Transverse colon (tissue), 4 donors: ENCODE data around the gene SLC24A3. TPM values are rescaled to one million over a fixed set of nuclear protein-coding genes. Genes with fewer than 3 reads are reported as not detected.

ENCODE experiments used
- DNase-seq: peaks from one replicate; pipeline ENCODE4 v3.0.0-alpha.2; 2019
- H3K27ac ChIP-seq, 4 donors: fragments of 200-600 bp; sonication (generic); 2 replicates each; pipeline ENCODE4 v1.5.1; 2016 to 2018; ENCODE audit warnings: inconsistent platforms in 4 of 4
- H3K27me3 ChIP-seq: fragments of 200-600 bp; sonication (generic); 2 replicates; pipeline ENCODE4 v1.5.1; 2017; ENCODE audit warnings: inconsistent platforms
- H3K36me3 ChIP-seq, 4 donors: fragments of 200-600 bp; sonication (generic); 2 replicates each; pipeline ENCODE4 v1.5.1; 2017 to 2019; ENCODE audit warnings: inconsistent platforms in 4 of 4
- H3K4me1 ChIP-seq, 4 donors: fragments of 200-600 bp; sonication (generic); 2 replicates each; pipeline ENCODE4 v1.5.1; 2017 to 2020; ENCODE audit warnings: inconsistent platforms in 4 of 4
- H3K4me3 ChIP-seq, 4 donors: fragments of 200-600 bp; sonication (generic); 1 replicate in 1 of 4; 2 replicates in 3 of 4; pipeline versions ENCODE4 v1.5.1 to v1.6.1; 2017 to 2019; ENCODE audit warnings: inconsistent platforms in 4 of 4
- H3K9me3 ChIP-seq, 2 donors: fragments of 200-600 bp; sonication (generic); 2 replicates each; pipeline ENCODE4 v1.5.1; 2017 to 2019; ENCODE audit warnings: inconsistent platforms in 2 of 2
- EP300 ChIP-seq: sonication (generic); formaldehyde crosslinking; IDR thresholded peaks from one replicate; pipeline ENCODE4 v1.6.1; 2017; ENCODE audit warnings: antibody characterized with exemption, low read depth
- POLR2A ChIP-seq: fragments of 450-650 bp; IDR thresholded peaks from one replicate; pipeline ENCODE4 v1.6.1; 2016; ENCODE audit warnings: antibody characterized with exemption, mild to moderate bottlenecking, moderate library complexity
- POLR2AphosphoS5 ChIP-seq, 3 donors: sonication (generic); formaldehyde crosslinking; IDR thresholded peaks; one replicate each; pipeline ENCODE4 v1.6.1; 2016; ENCODE audit warnings: antibody characterized with exemption in 3 of 3
- WGBS, 2 donors: methylation state at CpG; one replicate each; pipeline ENCODE4 v1.1.5; 2018; ENCODE audit warnings: low coverage in 1 of 2; 5-methylcytosine and 5-hydroxymethylcytosine counted together
- in situ Hi-C, 4 donors: fragments of 200-750 bp; cut with MboI; loops; one replicate each; pipeline versions ENCODE4 v1.15.0 to v1.15.1; 2017; ENCODE audit warnings: low sequenced_read_pairs in 3 of 4, low pct_ligation_motif_present in 1 of 4, low pct_unique_long_range_greater_than_20kb in 1 of 4
- intact Hi-C: fragments of 100-400 bp; cut with DNase I; formaldehyde crosslinking; loops from one replicate; pipeline ENCODE4 v1.15.1; 2023; ENCODE audit warnings: low total_unique reads
- total RNA-seq, 4 donors: library from RNA; depleted of rRNA; stranded (reverse); fragments of >200 nt; gene quantifications; one replicate each; pipeline ENCODE4 v1.1.0, GENCODE V29; 2016
- TF ChIP-seq, protein P1 (sequence below), 5 experiments: fragments of 200-600 bp in 3 of 5; fragments of 450-650 bp in 2 of 5; sonication (generic) in 3 of 5; IDR thresholded peaks; 1 replicate in 2 of 5; 2 replicates in 3 of 5; pipeline ENCODE4 v1.5.1; 2016 to 2017; ENCODE audit warnings: antibody characterized with exemption in 5 of 5, inconsistent platforms in 3 of 5, mild to moderate bottlenecking in 2 of 5, moderate library complexity in 1 of 5

SLC24A3 gene
- total RNA-seq, 4 donors from 2014 or later = 4.4 to 6.7 (median 4.6) TPM

DNA sequence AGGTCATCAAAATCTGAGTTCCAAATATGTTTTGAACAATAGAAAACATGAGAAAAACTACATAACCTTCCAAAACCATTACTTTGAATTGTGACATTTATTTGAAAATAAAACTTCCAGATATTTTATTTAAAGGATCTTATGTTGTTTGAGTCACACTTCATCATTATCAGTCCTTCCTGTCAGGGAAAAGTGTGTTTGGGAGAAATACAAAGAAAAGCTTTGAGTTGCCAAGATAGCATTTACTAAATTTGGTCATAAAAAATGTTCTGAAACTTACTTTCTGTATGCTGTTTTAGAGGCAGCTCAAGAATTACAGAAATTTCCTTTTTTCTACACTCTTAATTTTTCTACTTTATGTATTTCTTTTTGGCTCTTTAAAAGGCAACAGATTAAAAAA lies 337.5 kb downstream of the SLC24A3 start:
- no peaks in the 10 kb centered on the region for H3K27me3 ChIP-seq
- H3K27ac ChIP-seq = no peak overlapping the region
- intact Hi-C loops (no loop called here), in situ Hi-C loops (no loop called here)
- H3K4me3 ChIP-seq = no peak overlapping the region
- H3K36me3 ChIP-seq = no peaks in the 10 kb centered on the region
- TF ChIP-seq POLR2A (no peak), POLR2AphosphoS5 (IDR thresholded peaks at IDR 0.05) (no peak), EP300 (no peak)
- TF ChIP-seq, protein P1, sequence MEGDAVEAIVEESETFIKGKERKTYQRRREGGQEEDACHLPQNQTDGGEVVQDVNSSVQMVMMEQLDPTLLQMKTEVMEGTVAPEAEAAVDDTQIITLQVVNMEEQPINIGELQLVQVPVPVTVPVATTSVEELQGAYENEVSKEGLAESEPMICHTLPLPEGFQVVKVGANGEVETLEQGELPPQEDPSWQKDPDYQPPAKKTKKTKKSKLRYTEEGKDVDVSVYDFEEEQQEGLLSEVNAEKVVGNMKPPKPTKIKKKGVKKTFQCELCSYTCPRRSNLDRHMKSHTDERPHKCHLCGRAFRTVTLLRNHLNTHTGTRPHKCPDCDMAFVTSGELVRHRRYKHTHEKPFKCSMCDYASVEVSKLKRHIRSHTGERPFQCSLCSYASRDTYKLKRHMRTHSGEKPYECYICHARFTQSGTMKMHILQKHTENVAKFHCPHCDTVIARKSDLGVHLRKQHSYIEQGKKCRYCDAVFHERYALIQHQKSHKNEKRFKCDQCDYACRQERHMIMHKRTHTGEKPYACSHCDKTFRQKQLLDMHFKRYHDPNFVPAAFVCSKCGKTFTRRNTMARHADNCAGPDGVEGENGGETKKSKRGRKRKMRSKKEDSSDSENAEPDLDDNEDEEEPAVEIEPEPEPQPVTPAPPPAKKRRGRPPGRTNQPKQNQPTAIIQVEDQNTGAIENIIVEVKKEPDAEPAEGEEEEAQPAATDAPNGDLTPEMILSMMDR (IDR thresholded peaks at IDR 0.05) = no peak
- DNase-seq = no peak
- H3K9me3 ChIP-seq = no peaks in the 10 kb centered on the region
- no peaks in the 10 kb centered on the region for H3K4me1 ChIP-seq

DNA sequence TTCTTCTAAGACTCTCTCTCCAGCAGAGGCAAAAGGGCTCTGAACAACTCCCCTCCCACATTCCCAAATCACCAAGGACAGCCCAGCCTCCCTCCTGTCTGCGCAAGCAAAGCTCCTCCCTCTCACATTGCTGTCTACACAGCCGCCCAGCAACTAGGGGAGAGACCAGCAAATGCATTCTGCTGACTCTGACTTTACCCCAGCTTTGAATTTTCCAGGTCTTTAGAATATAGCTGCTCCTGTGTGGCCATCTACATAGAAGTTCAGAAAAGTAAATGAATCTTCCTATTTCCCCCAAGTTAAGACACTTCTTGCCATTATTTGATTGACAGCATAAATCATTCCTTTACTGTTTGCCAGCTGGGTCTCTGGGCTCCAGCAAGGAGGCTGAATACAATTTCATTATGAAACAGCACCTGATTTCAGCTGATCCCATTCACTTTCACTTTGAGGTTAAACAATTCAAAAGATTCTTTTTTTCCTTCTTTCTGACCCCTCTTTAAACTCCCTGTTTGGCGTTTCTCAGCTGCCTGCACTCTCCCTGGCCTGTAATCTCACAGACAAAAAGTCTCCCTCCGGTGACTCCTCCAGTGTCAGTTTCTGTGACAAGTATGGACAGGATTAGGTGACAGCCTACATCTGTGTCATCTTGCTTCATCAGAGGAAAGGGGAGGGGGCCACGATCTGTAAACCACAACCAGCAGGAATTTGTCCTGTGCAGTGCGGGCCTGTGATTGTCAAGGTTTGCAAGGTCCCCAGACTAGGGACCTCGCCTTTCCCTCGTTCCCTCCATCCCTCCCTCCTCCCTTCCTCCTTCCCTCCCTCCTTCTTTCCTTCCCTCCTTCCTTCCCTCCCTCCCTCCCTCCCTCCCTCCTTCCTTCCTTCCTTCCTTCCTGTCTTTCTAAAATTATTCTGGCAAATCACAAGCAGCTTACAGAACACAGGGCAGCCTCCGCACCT lies 340.1 kb downstream of the SLC24A3 start:
- no peaks in the 10 kb centered on the region for H3K36me3 ChIP-seq
- H3K4me1 ChIP-seq = no peaks in the 10 kb centered on the region
- in situ Hi-C loops (no loop called here), intact Hi-C loops (no loop called here)
- DNase-seq = no peak
- H3K4me3 ChIP-seq = no peak overlapping the region
- WGBS, 2 donors = 57 to 64% methylated on average over 1 to 9 of the region's 9 CpGs
- no peaks in the 10 kb centered on the region for H3K9me3 ChIP-seq
- no peak overlapping the region for H3K27ac ChIP-seq
- TF ChIP-seq POLR2A (no peak), EP300 (no peak), POLR2AphosphoS5 (IDR thresholded peaks at IDR 0.05) (no peak)
- TF ChIP-seq, protein P1 (IDR thresholded peaks at IDR 0.05) = no peak
- no peaks in the 10 kb centered on the region for H3K27me3 ChIP-seq

GRCh38 chr20:19554666-19555065 lies 342.2 kb downstream of the SLC24A3 start:
- intact Hi-C loops = no loop called here
- TF ChIP-seq EP300 (no peak), POLR2A (no peak), POLR2AphosphoS5 (IDR thresholded peaks at IDR 0.05) (no peak)
- TF ChIP-seq, protein P1 (IDR thresholded peaks at IDR 0.05) = no peak
- no peaks in the 10 kb centered on the region for H3K4me1 ChIP-seq
- no peak overlapping the region for H3K27ac ChIP-seq
- H3K27me3 ChIP-seq = no peaks in the 10 kb centered on the region
- no peak for DNase-seq
- no peaks in the 10 kb centered on the region for H3K9me3 ChIP-seq
- H3K4me3 ChIP-seq = no peak overlapping the region
- no peaks in the 10 kb centered on the region for H3K36me3 ChIP-seq
- in situ Hi-C loops = no loop called here
- WGBS, 2 donors = 83 to 100% methylated on average over 1 of the region's 1 CpG

DNA sequence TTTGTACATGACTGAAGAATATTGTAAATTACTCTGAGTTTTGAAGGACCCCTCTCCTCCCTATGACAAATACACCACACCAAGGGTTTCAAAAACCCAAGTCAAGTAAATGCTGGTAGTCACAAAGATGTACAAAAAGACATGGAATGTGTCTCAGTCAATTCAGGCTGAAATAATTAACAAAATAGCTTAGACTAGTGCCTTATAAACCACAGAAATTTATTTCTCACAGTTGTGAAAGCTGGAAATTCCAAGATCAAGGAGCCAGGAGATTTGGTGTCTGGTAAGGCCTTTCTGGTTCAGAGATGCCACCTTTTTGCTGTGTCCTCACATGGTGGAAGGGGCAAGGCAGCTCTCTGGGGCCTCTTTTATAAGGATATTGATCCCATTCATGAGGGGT lies 343.3 kb downstream of the SLC24A3 start:
- Histone ChIP-seq H3K4me1 (no peaks in the 10 kb centered on the region), H3K36me3 (no peaks in the 10 kb centered on the region), H3K4me3 (no peak overlapping the region), H3K27me3 (no peaks in the 10 kb centered on the region), H3K27ac (no peak overlapping the region), H3K9me3 (no peaks in the 10 kb centered on the region)
- intact Hi-C loops (no loop called here), in situ Hi-C loops (no loop called here)
- no peak for TF ChIP-seq POLR2A
- TF ChIP-seq POLR2AphosphoS5 (IDR thresholded peaks at IDR 0.05) = no peak
- TF ChIP-seq, protein P1 (IDR thresholded peaks at IDR 0.05) = no peak
- no peak for TF ChIP-seq EP300
- no peak for DNase-seq
